Osteoblast (primary cell): ENCODE data around the gene KRTAP4-8. TPM values are rescaled to one million over a fixed set of nuclear protein-coding genes. Genes with fewer than 3 reads are reported as not detected.
"Not testable (repeated sequence)": the region's sequence is repeated elsewhere in the genome, so short reads cannot be mapped to it uniquely, and the experiment has no call there.

Experiments used
- DNase-seq: peaks from one replicate; pipeline ENCODE4 v3.0.0; 2011; ENCODE audit warnings: low spot score, mixed read lengths; ENCODE audit not compliant: insufficient read length; ENCODE audit errors: missing footprints
- H2AFZ ChIP-seq: 2 replicates; pipeline ENCODE4 v1.6.0; 2011; ENCODE audit warnings: mild to moderate bottlenecking, low read length
- H3K27ac ChIP-seq: 2 replicates; pipeline ENCODE4 v1.5.1; 2011; ENCODE audit warnings: mild to moderate bottlenecking, low read depth, low read length, moderate library complexity
- H3K27me3 ChIP-seq: 2 replicates; pipeline ENCODE4 v1.6.0; 2012; ENCODE audit warnings: mild to moderate bottlenecking, control low read depth, inconsistent platforms, low read length, moderate library complexity; ENCODE audit not compliant: insufficient read depth
- H3K36me3 ChIP-seq: 2 replicates; pipeline ENCODE4 v1.5.1; 2011; ENCODE audit warnings: mild to moderate bottlenecking, low read length, control low read depth, moderate library complexity; ENCODE audit not compliant: insufficient read depth
- H3K4me1 ChIP-seq: 2 replicates; pipeline ENCODE4 v1.5.1; 2011; ENCODE audit warnings: mild to moderate bottlenecking, low read length, control low read depth, moderate library complexity; ENCODE audit not compliant: insufficient read depth
- H3K4me2 ChIP-seq: 2 replicates; pipeline ENCODE4 v1.6.0; 2011; ENCODE audit warnings: mild to moderate bottlenecking, low read length; ENCODE audit not compliant: insufficient read depth
- H3K4me3 ChIP-seq: fragments of 200-600 bp; sonication (generic); 3 replicates; pipeline ENCODE4 v1.5.1; 2012; ENCODE audit warnings: mild to moderate bottlenecking, low read length, inconsistent platforms; ENCODE audit not compliant: insufficient read depth
- H3K79me2 ChIP-seq: 2 replicates; pipeline ENCODE4 v1.6.0; 2012; ENCODE audit warnings: mild to moderate bottlenecking, low read length, control low read depth, inconsistent platforms; ENCODE audit not compliant: insufficient read depth
- H3K9me3 ChIP-seq: 2 replicates; pipeline ENCODE4 v1.5.1; 2011; ENCODE audit warnings: low read depth, low read length, control low read depth
- H4K20me1 ChIP-seq: 2 replicates; pipeline ENCODE4 v1.6.0; 2012; ENCODE audit warnings: mild to moderate bottlenecking, low read length, control low read depth; ENCODE audit not compliant: insufficient read depth
- CTCF ChIP-seq: IDR thresholded peaks from 2 replicates; pipeline ENCODE4 v1.5.1; 2011; ENCODE audit warnings: mild to moderate bottlenecking, low read depth, low read length, moderate library complexity; ENCODE audit errors: extremely low read depth
- total RNA-seq: library from RNA; depleted of rRNA; stranded (reverse); fragments of >200 nt; gene quantifications from 2 replicates; pipeline ENCODE4 v1.2.3, GENCODE V29; 2012

KRTAP4-8 gene
- total RNA-seq, 1 donor = not detected

- H3K27me3 ChIP-seq = no peaks in the 10 kb centered on the region
- peak; percentile 86 for DNase-seq
- peak overlapping the region; percentile 94 for H3K27ac ChIP-seq
- H3K9me3 ChIP-seq = peaks cover 2% of the 10 kb centered on the region
- H3K36me3 ChIP-seq = no peaks in the 10 kb centered on the region
- no peak for TF ChIP-seq CTCF
- H2AFZ ChIP-seq = no peak overlapping the region
- H4K20me1 ChIP-seq = no peaks in the 10 kb centered on the region
- H3K79me2 ChIP-seq = peaks cover 6% of the 10 kb centered on the region
- H3K4me2 ChIP-seq = peak overlapping the region; percentile 35
- H3K4me1 ChIP-seq = peaks cover 53% of the 10 kb centered on the region
- H3K4me3 ChIP-seq = no peak overlapping the region
Observed at GRCh38 chr17:41058741-41059140, 39.2 kb downstream of the KRTAP4-8 start.

GRCh38 chr17:41057547-41057946, 40.4 kb downstream of the KRTAP4-8 start:
- Histone ChIP-seq H4K20me1 (no peaks in the 10 kb centered on the region), H3K9me3 (peaks cover 2% of the 10 kb centered on the region), H3K4me3 (no peak overlapping the region), H3K4me1 (peaks cover 49% of the 10 kb centered on the region), H3K27ac (peak overlapping the region; percentile 94), H3K79me2 (peaks cover 9% of the 10 kb centered on the region), H3K4me2 (no peak overlapping the region), H2AFZ (no peak overlapping the region), H3K36me3 (no peaks in the 10 kb centered on the region), H3K27me3 (no peaks in the 10 kb centered on the region)
- TF ChIP-seq CTCF = no peak
- DNase-seq = no peak

- not testable (repeated sequence) for H3K36me3 ChIP-seq, H3K27me3 ChIP-seq, H3K9me3 ChIP-seq, H3K79me2 ChIP-seq, H3K4me2 ChIP-seq, DNase-seq, H2AFZ ChIP-seq, H4K20me1 ChIP-seq, H3K4me3 ChIP-seq
- H3K27ac ChIP-seq = peak within 1 kb of the TSS; percentile 66
- peaks cover 34% of the 10 kb centered on the region for H3K4me1 ChIP-seq
Observed at GRCh38 chr17:41055130-41055529, 42.8 kb downstream of the KRTAP4-8 start, which contains the start of gene KRTAP2-2. KRTAP2-2 (minus strand) TSS chr17:41055230; CDS start chr17:41055211, 19 bp downstream.

- H3K27ac ChIP-seq, H3K4me3 ChIP-seq, DNase-seq, H2AFZ ChIP-seq, H3K36me3 ChIP-seq, H3K4me2 ChIP-seq, H3K27me3 ChIP-seq, H3K9me3 ChIP-seq, H3K79me2 ChIP-seq, H4K20me1 ChIP-seq: not testable (repeated sequence)
- peaks cover 31% of the 10 kb centered on the region for H3K4me1 ChIP-seq
Observed at GRCh38 chr17:41054556-41054955, 43.4 kb downstream of the KRTAP4-8 start.

- Histone ChIP-seq H3K36me3 (no peaks in the 10 kb centered on the region), H3K4me1 (peaks cover 28% of the 10 kb centered on the region), H3K27me3 (no peaks in the 10 kb centered on the region), H3K79me2 (peaks cover 9% of the 10 kb centered on the region), H4K20me1 (no peaks in the 10 kb centered on the region), H3K27ac (peak overlapping the region; percentile 66), H3K4me3 (no peak overlapping the region), H2AFZ (no peak overlapping the region), H3K4me2 (no peak overlapping the region), H3K9me3 (peaks cover 2% of the 10 kb centered on the region)
- no peak for DNase-seq
- no peak for TF ChIP-seq CTCF
Observed at GRCh38 chr17:41054025-41054424, 43.9 kb downstream of the KRTAP4-8 start.
